Neural cell (in vitro differentiated cells): ENCODE data around the gene RPGRIP1L.
A peak's percentile ranks its signal among the peaks of the same experiment; 100 is the strongest.

Experiments used
- CTCF ChIP-seq: fragments of 450-650 bp; IDR thresholded peaks from 2 replicates; pipeline ENCODE4 v1.5.1; 2014; ENCODE audit warnings: antibody characterized with exemption, mild to moderate bottlenecking, moderate library complexity; ENCODE audit not compliant: poor library complexity, severe bottlenecking
- EP300 ChIP-seq: fragments of 450-650 bp; conservative IDR thresholded peaks from 2 replicates; pipeline ENCODE4 v1.6.1; 2014; ENCODE audit warnings: antibody characterized with exemption, mild to moderate bottlenecking, moderate library complexity; ENCODE audit not compliant: poor library complexity, severe bottlenecking
- EZH2 ChIP-seq: fragments of 200-600, 300-800 bp; shearing (Covaris generic), sonication (generic); IDR thresholded peaks from 2 replicates; pipeline ENCODE4 v1.6.1; 2014; ENCODE audit warnings: antibody characterized with exemption, low read length, borderline replicate concordance, mild to moderate bottlenecking; ENCODE audit not compliant: insufficient read depth, poor library complexity, severe bottlenecking
- POLR2AphosphoS5 ChIP-seq: IDR thresholded peaks from 2 replicates; pipeline ENCODE4 v1.6.1; 2012
- RAD21 ChIP-seq: fragments of 450-650 bp; conservative IDR thresholded peaks from 2 replicates; pipeline ENCODE4 v1.6.1; 2014; ENCODE audit warnings: antibody characterized with exemption, mild to moderate bottlenecking, moderate library complexity
- REST ChIP-seq: IDR thresholded peaks from 2 replicates; pipeline ENCODE4 v1.6.1; 2012; ENCODE audit warnings: borderline replicate concordance
- TAF1 ChIP-seq: IDR thresholded peaks from 2 replicates; pipeline ENCODE4 v1.6.1; 2012; ENCODE audit warnings: low read depth

- TF ChIP-seq REST = no peak
- TF ChIP-seq EP300 = peak; percentile 23
- no peak for TF ChIP-seq CTCF
- TF ChIP-seq RAD21 = no peak
- TF ChIP-seq EZH2 = no peak
- TF ChIP-seq TAF1 = no peak
- no peak for TF ChIP-seq POLR2AphosphoS5
These were observed 40.8 kb upstream of the RPGRIP1L start for GRCh38 chr16:53744449-53744848.
